ENCODE results near the gene UTS2R. TPM values are rescaled to one million over a fixed set of nuclear protein-coding genes. Genes with fewer than 3 reads are reported as not detected.

UTS2R gene
- polyA plus RNA-seq, 1 donor from 2014 or later: not detected

GRCh38 chr17:82338858-82339633, 32.5 kb upstream of the UTS2R start:
- Histone ChIP-seq H3K4me3 (ENCODE audit: low read length) (no peak overlapping the region), H2AFZ (ENCODE audit: low read depth, low read length) (no peak overlapping the region), H4K20me1 (ENCODE audit: insufficient read depth) (no peaks in the 10 kb centered on the region), H3K27ac (ENCODE audit: low read length) (no peak overlapping the region), H3K9me2 (ENCODE audit: insufficient read depth, low read length) (no peaks in the 10 kb centered on the region), H3K36me3 (ENCODE audit: insufficient read depth, low read length) (no peaks in the 10 kb centered on the region), H3K9ac (ENCODE audit: low read length) (no peak overlapping the region), H3K27me3 (ENCODE audit: insufficient read depth, low read depth, low read length) (peaks cover 17% of the 10 kb centered on the region), H3K79me2 (replicated peaks; ENCODE audit: insufficient read depth, low read length) (no peaks in the 10 kb centered on the region), H3K4me2 (ENCODE audit: low read length) (no peak overlapping the region), H3K9me3 (ENCODE audit: low read length) (no peaks in the 10 kb centered on the region), H3F3A (ENCODE audit: insufficient read depth, low read length, poor library complexity, severe bottlenecking) (no peaks in the 10 kb centered on the region)
- no peak for TF ChIP-seq POLR2AphosphoS5 (IDR thresholded peaks at IDR 0.05)
- TF ChIP-seq TAF1 (IDR thresholded peaks at IDR 0.05; ENCODE audit: low read depth): no peak
- no peak for TF ChIP-seq MXI1 (conservative IDR thresholded peaks at IDR 0.05; ENCODE audit: poor library complexity, severe bottlenecking)
- TF ChIP-seq CTCF (IDR thresholded peaks at IDR 0.05; ENCODE audit: poor library complexity, severe bottlenecking): no peak
- no peak for TF ChIP-seq EP300 (conservative IDR thresholded peaks at IDR 0.05; ENCODE audit: poor library complexity, severe bottlenecking)
- no peak for TF ChIP-seq RAD21 (conservative IDR thresholded peaks at IDR 0.05)
- no peak for TF ChIP-seq EZH2 (IDR thresholded peaks at IDR 0.05; ENCODE audit: borderline replicate concordance, insufficient read depth, low read length, poor library complexity, severe bottlenecking)
- TF ChIP-seq SMC3 (conservative IDR thresholded peaks at IDR 0.05; ENCODE audit: poor library complexity): no peak
- no peak for TF ChIP-seq REST (IDR thresholded peaks at IDR 0.05; ENCODE audit: borderline replicate concordance)

GRCh38 chr17:82339634-82340580, 31.7 kb upstream of the UTS2R start:
- no peaks in the 10 kb centered on the region for H4K20me1 ChIP-seq (ENCODE audit: insufficient read depth)
- no peaks in the 10 kb centered on the region for H3K9me3 ChIP-seq (ENCODE audit: low read length)
- H3F3A ChIP-seq (ENCODE audit: insufficient read depth, low read length, poor library complexity, severe bottlenecking): no peaks in the 10 kb centered on the region
- H3K79me2 ChIP-seq (replicated peaks; ENCODE audit: insufficient read depth, low read length): no peaks in the 10 kb centered on the region
- H3K36me3 ChIP-seq (ENCODE audit: insufficient read depth, low read length): no peaks in the 10 kb centered on the region
- H3K4me3 ChIP-seq (ENCODE audit: low read length): no peak overlapping the region
- peaks cover 8% of the 10 kb centered on the region for H3K27me3 ChIP-seq (ENCODE audit: insufficient read depth, low read depth, low read length)
- H3K4me2 ChIP-seq (ENCODE audit: low read length): no peak overlapping the region
- H3K27ac ChIP-seq (ENCODE audit: low read length): no peak overlapping the region
- H3K9me2 ChIP-seq (ENCODE audit: insufficient read depth, low read length): no peaks in the 10 kb centered on the region
- no peak overlapping the region for H2AFZ ChIP-seq (ENCODE audit: low read depth, low read length)
- TF ChIP-seq CTCF (IDR thresholded peaks at IDR 0.05; ENCODE audit: poor library complexity, severe bottlenecking): no peak
- TF ChIP-seq TAF1 (IDR thresholded peaks at IDR 0.05; ENCODE audit: low read depth): no peak
- TF ChIP-seq EZH2 (IDR thresholded peaks at IDR 0.05; ENCODE audit: borderline replicate concordance, insufficient read depth, low read length, poor library complexity, severe bottlenecking): no peak
- no peak for TF ChIP-seq MXI1 (conservative IDR thresholded peaks at IDR 0.05; ENCODE audit: poor library complexity, severe bottlenecking)
- no peak for TF ChIP-seq SMC3 (conservative IDR thresholded peaks at IDR 0.05; ENCODE audit: poor library complexity)
- no peak for TF ChIP-seq REST (IDR thresholded peaks at IDR 0.05; ENCODE audit: borderline replicate concordance)
- no peak for TF ChIP-seq POLR2AphosphoS5 (IDR thresholded peaks at IDR 0.05)
- TF ChIP-seq EP300 (conservative IDR thresholded peaks at IDR 0.05; ENCODE audit: poor library complexity, severe bottlenecking): no peak
- TF ChIP-seq RAD21 (conservative IDR thresholded peaks at IDR 0.05): no peak
- H3K9ac ChIP-seq (ENCODE audit: low read length): no peak overlapping the region
